Right lobe of liver (tissue), 6 donors: Measurements from ENCODE around the gene ASTN1. TPM values are rescaled to one million over a fixed set of nuclear protein-coding genes. Genes with fewer than 3 reads are reported as not detected.

Experiments used
- ATAC-seq, 4 donors: fragments of 200-7000 bp; cut with Tn5 transposase; one replicate each; pipeline ENCODE4 v1.9.1; 2020; ENCODE audit warnings: mild to moderate bottlenecking in 4 of 4, moderate library complexity in 4 of 4
- DNase-seq, 3 donors: peaks; one replicate each; pipeline ENCODE4 v3.0.0-alpha.2; 2020
- H3K27ac ChIP-seq, 3 donors: fragments of 200-600 bp; one replicate each; pipeline ENCODE4 v1.8.0; 2022
- H3K27me3 ChIP-seq, 2 donors: fragments of 200-600 bp; one replicate each; pipeline ENCODE4 v1.8.0; 2022
- H3K36me3 ChIP-seq, 4 donors: fragments of 200-600 bp; sonication (generic) in 1 of 4; one replicate each; pipeline versions ENCODE4 v1.5.1 to v1.8.0; 2017 to 2022; ENCODE audit warnings: control low read depth in 1 of 4
- H3K4me1 ChIP-seq, 4 donors: fragments of 200-600 bp; sonication (generic) in 1 of 4; one replicate each; pipeline versions ENCODE4 v1.5.1 to v1.8.0; 2017 to 2022; ENCODE audit warnings: control low read depth in 1 of 4
- H3K4me3 ChIP-seq, 3 donors: fragments of 200-600 bp; one replicate each; pipeline ENCODE4 v1.8.0; 2022
- H3K9me3 ChIP-seq, 4 donors: fragments of 200-600 bp; sonication (generic) in 1 of 4; one replicate each; pipeline versions ENCODE4 v1.5.1 to v1.8.0; 2017 to 2022; ENCODE audit warnings: control low read depth in 1 of 4
- POLR2A ChIP-seq: fragments of 450-650 bp; IDR thresholded peaks from one replicate; pipeline ENCODE4 v1.6.1; 2017; ENCODE audit warnings: antibody characterized with exemption, mild to moderate bottlenecking
- WGBS: methylation state at CpG from one replicate; pipeline ENCODE4 v1.1.6; 2018; ENCODE audit warnings: low coverage, low lambda C conversion rate; ENCODE audit not compliant: insufficient coverage; ENCODE audit errors: missing lambda C conversion rate; 5-methylcytosine and 5-hydroxymethylcytosine counted together
- intact Hi-C, 2 donors: fragments of 100-400 bp; cut with DNase I; formaldehyde crosslinking; loops; one replicate each; pipeline versions ENCODE4 v1.11.2 to v1.14.1; 2022
- total RNA-seq, 6 experiments: library from RNA; depleted of rRNA in 2 of 6; stranded (reverse); fragments of >200 nt in 2 of 6; fragmentation: NEBNext Ultra II Directional in 3 of 6; extraction: Animal tissue kit (Norgen Biotek cat#: 25700) in 3 of 6; gene quantifications; one replicate each; pipeline versions ENCODE4 v1.1.0 to v1.2.4, GENCODE V29; 2016 to 2023
- TF ChIP-seq, protein P1 (sequence below), 4 donors: fragments of 200-600 bp in 3 of 4; fragments of 450-650 bp in 1 of 4; IDR thresholded peaks; one replicate each; pipeline versions ENCODE4 v1.5.1 to v1.8.0; 2016 to 2022; ENCODE audit warnings: antibody characterized with exemption in 4 of 4, mild to moderate bottlenecking in 2 of 4
- donor health status: DM: no; HTN: yes; CAD: no.
- donor health status: DM: no; HTN: no; CAD: no.
- donor health status: DM: no; HTN: no; CAD: no.
- donor health status: DM: no; HTN: yes; CAD: no.
- donor health status: DM: no; HTN: yes; CAD: no.

ASTN1 gene
- total RNA-seq, 6 experiments from 2014 or later: 0.06 to 0.78 (median 0.18) TPM

DNA sequence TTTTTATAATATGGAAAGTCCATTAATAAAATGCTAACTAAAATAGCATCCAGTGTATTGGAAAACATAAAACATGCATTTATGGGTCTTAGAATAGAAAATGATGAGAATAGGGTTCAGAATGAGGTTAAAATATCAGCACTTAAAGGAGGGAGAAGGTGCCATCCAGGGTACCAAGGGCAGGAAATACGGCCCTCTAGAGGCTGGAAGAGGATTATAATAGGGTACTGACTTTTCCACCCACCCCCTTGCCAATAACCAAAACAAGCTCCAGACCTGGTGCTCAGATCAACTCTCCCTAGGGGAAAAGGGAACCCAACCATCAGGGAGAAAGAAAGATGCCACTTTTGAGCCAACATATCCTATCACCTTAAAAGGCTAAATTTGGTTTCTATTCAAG is 26.7 kb downstream of the ASTN1 start:
- Histone ChIP-seq H3K27ac (no peak overlapping the region), H3K4me1 (no peaks in the 10 kb centered on the region), H3K36me3 (no peaks in the 10 kb centered on the region), H3K4me3 (no peak overlapping the region), H3K9me3 (no peaks in the 10 kb centered on the region), H3K27me3 (no peaks in the 10 kb centered on the region)
- TF ChIP-seq POLR2A: no peak
- TF ChIP-seq, protein P1, sequence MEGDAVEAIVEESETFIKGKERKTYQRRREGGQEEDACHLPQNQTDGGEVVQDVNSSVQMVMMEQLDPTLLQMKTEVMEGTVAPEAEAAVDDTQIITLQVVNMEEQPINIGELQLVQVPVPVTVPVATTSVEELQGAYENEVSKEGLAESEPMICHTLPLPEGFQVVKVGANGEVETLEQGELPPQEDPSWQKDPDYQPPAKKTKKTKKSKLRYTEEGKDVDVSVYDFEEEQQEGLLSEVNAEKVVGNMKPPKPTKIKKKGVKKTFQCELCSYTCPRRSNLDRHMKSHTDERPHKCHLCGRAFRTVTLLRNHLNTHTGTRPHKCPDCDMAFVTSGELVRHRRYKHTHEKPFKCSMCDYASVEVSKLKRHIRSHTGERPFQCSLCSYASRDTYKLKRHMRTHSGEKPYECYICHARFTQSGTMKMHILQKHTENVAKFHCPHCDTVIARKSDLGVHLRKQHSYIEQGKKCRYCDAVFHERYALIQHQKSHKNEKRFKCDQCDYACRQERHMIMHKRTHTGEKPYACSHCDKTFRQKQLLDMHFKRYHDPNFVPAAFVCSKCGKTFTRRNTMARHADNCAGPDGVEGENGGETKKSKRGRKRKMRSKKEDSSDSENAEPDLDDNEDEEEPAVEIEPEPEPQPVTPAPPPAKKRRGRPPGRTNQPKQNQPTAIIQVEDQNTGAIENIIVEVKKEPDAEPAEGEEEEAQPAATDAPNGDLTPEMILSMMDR (IDR thresholded peaks at IDR 0.05): no peak
- 33% methylated on average over 1 of the region's 1 CpG for WGBS
- ATAC-seq: no peak
- DNase-seq: no peak
- intact Hi-C loops: no loop called here

DNA sequence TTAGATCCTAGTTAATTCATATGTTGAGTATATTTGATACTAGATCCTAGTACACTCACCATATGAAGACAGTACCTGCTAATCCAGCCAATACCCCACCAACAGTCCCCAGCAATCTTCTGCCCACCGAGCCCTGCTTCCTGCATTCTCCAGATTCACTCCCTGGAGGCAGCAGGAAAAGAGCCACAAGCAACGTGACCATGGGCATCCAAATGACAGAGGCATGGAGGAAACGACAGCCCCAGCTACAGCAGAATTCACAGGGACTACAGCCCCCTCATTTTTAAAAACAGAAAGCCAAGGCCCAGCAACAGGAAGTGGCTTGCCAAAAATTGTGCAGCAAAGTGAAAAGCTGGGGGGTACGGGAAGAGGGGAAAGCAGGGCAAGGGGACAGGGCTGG is 29.3 kb downstream of the ASTN1 start:
- ATAC-seq: no peak
- DNase-seq: no peak
- H3K27ac ChIP-seq: no peak overlapping the region
- H3K27me3 ChIP-seq: no peaks in the 10 kb centered on the region
- no peaks in the 10 kb centered on the region for H3K4me1 ChIP-seq
- WGBS: 30% methylated on average over 4 of the region's 4 CpGs
- H3K9me3 ChIP-seq: no peaks in the 10 kb centered on the region
- no peak overlapping the region for H3K4me3 ChIP-seq
- intact Hi-C loops: no loop called here
- H3K36me3 ChIP-seq: no peaks in the 10 kb centered on the region
- TF ChIP-seq, protein P1 (IDR thresholded peaks at IDR 0.05): no peak
- no peak for TF ChIP-seq POLR2A

DNA sequence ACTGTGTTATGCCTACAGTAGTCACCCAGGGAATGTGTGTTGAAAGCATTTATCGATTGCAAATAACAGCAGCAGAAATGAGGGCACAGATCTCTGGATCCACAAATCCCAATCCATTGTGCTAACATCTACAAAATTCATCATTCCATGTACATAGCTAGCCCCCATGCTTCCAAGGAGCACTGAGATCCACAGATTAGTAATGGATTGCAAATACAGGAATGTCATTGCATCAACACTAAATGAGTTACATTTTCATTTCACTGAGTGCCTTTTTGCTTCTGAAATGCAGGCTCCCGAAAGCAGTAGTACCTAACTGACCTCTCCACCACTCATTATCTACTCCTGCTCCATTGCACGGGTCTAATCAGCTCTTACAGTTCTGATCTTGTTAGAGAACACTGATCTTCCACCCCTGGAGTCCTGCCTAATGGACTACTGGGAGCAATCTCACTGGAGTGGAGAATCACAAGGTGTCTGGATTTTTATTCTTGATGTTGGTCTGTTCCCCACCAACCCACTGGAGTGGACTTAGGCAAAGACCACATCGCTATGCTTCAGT is 30.5 kb downstream of the ASTN1 start:
- H3K9me3 ChIP-seq: no peaks in the 10 kb centered on the region
- ATAC-seq (no peak), DNase-seq (no peak)
- no peak overlapping the region for H3K27ac ChIP-seq
- 49% methylated on average over 4 of the region's 4 CpGs for WGBS
- H3K4me1 ChIP-seq: no peaks in the 10 kb centered on the region
- H3K4me3 ChIP-seq: no peak overlapping the region
- TF ChIP-seq POLR2A: no peak
- no peaks in the 10 kb centered on the region for H3K27me3 ChIP-seq
- no peaks in the 10 kb centered on the region for H3K36me3 ChIP-seq
- intact Hi-C loops: no loop called here

DNA sequence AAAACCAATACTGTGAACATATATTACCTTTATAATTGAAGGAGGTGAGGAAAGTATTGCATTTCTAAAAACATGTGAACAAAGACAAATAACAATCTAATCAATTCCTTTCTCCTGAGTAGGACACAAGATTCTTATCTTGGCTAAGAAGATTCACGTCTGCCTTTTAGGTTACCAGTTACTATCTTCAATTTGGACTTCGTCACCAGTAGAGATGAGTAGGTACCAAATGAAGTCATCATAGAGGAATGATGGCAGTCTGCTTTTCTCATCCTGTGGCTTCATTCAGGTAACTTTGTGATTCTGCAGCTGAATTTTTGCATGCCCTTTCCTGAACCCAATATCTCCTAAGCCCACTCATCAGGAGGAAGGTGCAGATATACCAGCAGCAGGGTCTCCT is 32.4 kb downstream of the ASTN1 start:
- H3K9me3 ChIP-seq: no peaks in the 10 kb centered on the region
- TF ChIP-seq, protein P1 (IDR thresholded peaks at IDR 0.05): no peak
- TF ChIP-seq POLR2A: no peak
- no peak for ATAC-seq

DNA sequence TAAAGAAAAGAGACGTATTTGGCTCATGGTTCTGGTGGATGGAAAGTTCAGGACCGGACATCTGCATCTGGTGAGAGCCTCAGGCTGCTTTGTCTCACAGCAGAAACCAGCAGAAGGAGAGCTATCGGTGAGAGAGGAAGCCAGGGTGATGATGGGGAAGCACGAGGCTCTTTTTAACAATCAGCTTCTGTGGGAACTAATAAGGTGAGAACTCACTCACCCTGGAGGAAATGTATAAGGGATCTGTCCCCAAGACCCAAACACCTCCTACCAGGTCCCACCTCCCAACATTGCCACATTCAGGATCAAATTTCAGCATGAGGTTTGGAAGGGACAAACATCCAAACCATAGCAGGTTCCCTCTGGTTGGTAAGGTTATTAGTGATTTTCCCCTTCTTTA is 32.8 kb downstream of the ASTN1 start:
- no peak for ATAC-seq
- TF ChIP-seq, protein P1 (IDR thresholded peaks at IDR 0.05): no peak
- no peak for TF ChIP-seq POLR2A
- intact Hi-C loops: no loop called here
- Histone ChIP-seq H3K27me3 (no peaks in the 10 kb centered on the region), H3K9me3 (no peaks in the 10 kb centered on the region), H3K4me1 (no peaks in the 10 kb centered on the region), H3K36me3 (no peaks in the 10 kb centered on the region), H3K4me3 (no peak overlapping the region), H3K27ac (no peak overlapping the region)
- 39% methylated on average over 4 of the region's 4 CpGs for WGBS
- no peak for DNase-seq

More for the DNA sequence above, 32.4 kb downstream of the ASTN1 start:
- Histone ChIP-seq H3K27me3 (no peaks in the 10 kb centered on the region), H3K36me3 (no peaks in the 10 kb centered on the region), H3K27ac (no peak overlapping the region), H3K4me1 (no peaks in the 10 kb centered on the region), H3K4me3 (no peak overlapping the region)
- WGBS: 56% methylated on average over 2 of the region's 2 CpGs
- no peak for DNase-seq
- intact Hi-C loops: no loop called here
